ENCODE results near the gene MIGA1.

The MIGA1 gene

DNA sequence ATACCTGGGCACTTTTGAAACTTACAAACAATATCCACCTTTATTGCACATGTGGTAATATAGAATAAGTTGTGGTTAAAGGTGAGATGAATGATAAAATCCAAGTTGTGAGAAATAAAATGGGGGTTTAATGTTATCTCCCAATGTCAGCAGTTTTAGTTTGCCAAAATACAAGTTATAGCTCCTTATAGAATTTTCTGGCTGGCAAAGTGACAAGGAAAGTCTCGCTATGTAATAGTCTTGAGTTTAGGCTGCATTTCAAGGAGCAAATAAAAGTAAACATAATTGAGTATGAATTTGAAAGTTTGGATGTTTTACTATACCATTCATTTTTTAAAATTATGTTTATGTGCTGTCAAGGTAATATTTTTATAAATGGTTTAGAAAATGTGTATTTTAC, 94.0 kb downstream of the MIGA1 start:
- no peak for TF ChIP-seq TEAD4 (IDR thresholded peaks at IDR 0.05)
- TF ChIP-seq, protein P1, sequence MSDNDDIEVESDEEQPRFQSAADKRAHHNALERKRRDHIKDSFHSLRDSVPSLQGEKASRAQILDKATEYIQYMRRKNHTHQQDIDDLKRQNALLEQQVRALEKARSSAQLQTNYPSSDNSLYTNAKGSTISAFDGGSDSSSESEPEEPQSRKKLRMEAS (IDR thresholded peaks at IDR 0.05): no peak
- no peak for TF ChIP-seq NFIC (IDR thresholded peaks at IDR 0.05)
- TF ChIP-seq YY1 (IDR thresholded peaks at IDR 0.05; ENCODE audit: low read depth): no peak
- TF ChIP-seq TAF1 (IDR thresholded peaks at IDR 0.05; ENCODE audit: low read depth): no peak
- no peak for TF ChIP-seq REST (IDR thresholded peaks at IDR 0.05; ENCODE audit: low read depth)
- no peak for TF ChIP-seq ZBTB7A (IDR thresholded peaks at IDR 0.05; ENCODE audit: low read depth)
- no peak for TF ChIP-seq EP300 (IDR thresholded peaks at IDR 0.05; ENCODE audit: borderline replicate concordance)
- TF ChIP-seq USF1 (IDR thresholded peaks at IDR 0.05): no peak
- no peak for TF ChIP-seq CEBPB (IDR thresholded peaks at IDR 0.05)
- TF ChIP-seq TCF12 (IDR thresholded peaks at IDR 0.05; ENCODE audit: low read depth): no peak

- TF ChIP-seq RAD21 (IDR thresholded peaks at IDR 0.05; ENCODE audit: low read depth) (no peak), ZBTB7A (IDR thresholded peaks at IDR 0.05; ENCODE audit: low read depth) (no peak), EP300 (IDR thresholded peaks at IDR 0.05; ENCODE audit: borderline replicate concordance) (no peak)
Observed at GRCh38 chr1:77874804-77875445, 95.5 kb downstream of the MIGA1 start.

DNA sequence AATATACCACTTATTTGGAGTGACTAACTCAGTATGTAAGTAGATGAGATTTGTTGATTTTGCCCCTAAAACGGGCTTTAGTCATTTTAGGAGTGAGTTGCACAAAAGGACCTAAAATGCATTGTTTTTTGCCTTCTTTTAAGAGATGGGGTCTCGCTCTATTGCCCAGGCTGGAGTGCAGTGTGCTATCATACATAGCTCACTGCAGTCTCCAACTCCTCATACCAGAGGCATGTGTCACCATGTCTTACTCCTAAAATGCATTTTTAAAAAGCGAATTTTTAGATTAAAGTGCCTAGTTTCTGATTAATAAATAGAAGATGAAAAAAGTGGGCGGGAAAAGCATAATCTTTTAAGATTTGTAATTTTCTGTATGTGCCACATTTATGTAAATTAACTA, 97.4 kb downstream of the MIGA1 start:
- TF ChIP-seq TAF1 (IDR thresholded peaks at IDR 0.05; ENCODE audit: low read depth): no peak
- no peak for TF ChIP-seq CREB1 (IDR thresholded peaks at IDR 0.05; ENCODE audit: low read depth)
- no peak for TF ChIP-seq CEBPB (IDR thresholded peaks at IDR 0.05)
- no peak for TF ChIP-seq TEAD4 (IDR thresholded peaks at IDR 0.05)
- TF ChIP-seq NFIC (IDR thresholded peaks at IDR 0.05): no peak
- no peak for TF ChIP-seq YY1 (IDR thresholded peaks at IDR 0.05; ENCODE audit: low read depth)
- no peak for TF ChIP-seq RAD21 (IDR thresholded peaks at IDR 0.05; ENCODE audit: low read depth)
- TF ChIP-seq TCF12 (IDR thresholded peaks at IDR 0.05; ENCODE audit: low read depth): no peak
- no peak for TF ChIP-seq USF1 (IDR thresholded peaks at IDR 0.05)
- no peak for TF ChIP-seq REST (IDR thresholded peaks at IDR 0.05; ENCODE audit: low read depth)
- no peak for TF ChIP-seq EP300 (IDR thresholded peaks at IDR 0.05; ENCODE audit: borderline replicate concordance)

GRCh38 chr1:77881061-77881460, 101.6 kb downstream of the MIGA1 start:
- TF ChIP-seq NFIC (IDR thresholded peaks at IDR 0.05): no peak
- no peak for TF ChIP-seq RAD21 (IDR thresholded peaks at IDR 0.05; ENCODE audit: low read depth)
- TF ChIP-seq TAF1 (IDR thresholded peaks at IDR 0.05; ENCODE audit: low read depth): no peak
- no peak for TF ChIP-seq TCF12 (IDR thresholded peaks at IDR 0.05; ENCODE audit: low read depth)
- no peak for TF ChIP-seq EP300 (IDR thresholded peaks at IDR 0.05; ENCODE audit: borderline replicate concordance)
- no peak for TF ChIP-seq ZBTB7A (IDR thresholded peaks at IDR 0.05; ENCODE audit: low read depth)
- no peak for TF ChIP-seq USF1 (IDR thresholded peaks at IDR 0.05)

DNA sequence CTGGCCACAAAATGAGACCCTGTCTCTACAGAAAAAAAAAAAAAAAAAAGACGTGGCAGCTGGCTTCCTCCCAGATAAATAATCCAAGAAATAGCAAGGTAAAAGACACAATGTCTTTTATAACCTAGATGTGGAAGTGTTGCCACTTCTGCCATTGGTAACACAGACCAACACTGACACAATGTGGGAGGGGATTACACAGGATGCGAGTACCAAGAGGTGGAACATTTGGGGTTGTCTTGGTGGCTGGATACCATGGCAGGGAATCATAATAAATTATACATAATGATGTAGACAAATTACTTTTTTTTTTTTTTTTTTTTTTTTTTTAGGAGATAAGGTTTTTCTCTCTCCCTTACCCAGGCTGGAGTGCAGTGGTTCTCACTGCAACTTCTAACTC, 103.0 kb downstream of the MIGA1 start:
- TF ChIP-seq EGR1 (IDR thresholded peaks at IDR 0.05) (no peak), EP300 (IDR thresholded peaks at IDR 0.05; ENCODE audit: borderline replicate concordance) (no peak), TEAD4 (IDR thresholded peaks at IDR 0.05) (no peak), YY1 (IDR thresholded peaks at IDR 0.05; ENCODE audit: low read depth) (no peak), TAF1 (IDR thresholded peaks at IDR 0.05; ENCODE audit: low read depth) (no peak), TCF12 (IDR thresholded peaks at IDR 0.05; ENCODE audit: low read depth) (no peak), REST (IDR thresholded peaks at IDR 0.05; ENCODE audit: low read depth) (no peak), RAD21 (IDR thresholded peaks at IDR 0.05; ENCODE audit: low read depth) (no peak), CEBPB (IDR thresholded peaks at IDR 0.05) (no peak), NFIC (IDR thresholded peaks at IDR 0.05) (no peak), FOXM1 (IDR thresholded peaks at IDR 0.05; ENCODE audit: borderline replicate concordance, low read depth) (no peak)
- TF ChIP-seq, protein P1 (IDR thresholded peaks at IDR 0.05): no peak
